H9 (cell line): Measurements from ENCODE around the gene CTSL. TPM values are rescaled to one million over a fixed set of nuclear protein-coding genes. Genes with fewer than 3 reads are reported as not detected.

Source experiments
- DNase-seq: peaks from one replicate; pipeline ENCODE4 v3.0.0-alpha.2; 2017
- H2AFZ ChIP-seq: one replicate; pipeline ENCODE4 v1.6.1; 2013; ENCODE audit warnings: mild to moderate bottlenecking, low read length, control low read depth, moderate library complexity
- H2AK5ac ChIP-seq: 2 replicates; pipeline ENCODE4 v1.6.1; 2013; ENCODE audit warnings: low read length, control low read depth, mixed read lengths; ENCODE audit not compliant: insufficient read length
- H2BK120ac ChIP-seq: one replicate; pipeline ENCODE4 v1.6.1; 2013; ENCODE audit warnings: low read depth, mild to moderate bottlenecking, low read length, control low read depth, inconsistent platforms; ENCODE audit not compliant: poor library complexity, severe bottlenecking
- H2BK12ac ChIP-seq: 2 replicates; pipeline ENCODE4 v1.6.1; 2013; ENCODE audit warnings: low read length, control low read depth, mixed read lengths, low read depth; ENCODE audit not compliant: insufficient read length
- H2BK15ac ChIP-seq: 2 replicates; pipeline ENCODE4 v1.6.1; 2013; ENCODE audit warnings: low read depth, low read length, control low read depth
- H2BK20ac ChIP-seq: one replicate; pipeline ENCODE4 v1.6.1; 2013; ENCODE audit warnings: low read depth, mild to moderate bottlenecking, low read length, control low read depth, inconsistent platforms; ENCODE audit not compliant: poor library complexity, severe bottlenecking
- H2BK5ac ChIP-seq: 2 replicates; pipeline ENCODE4 v1.6.1; 2013; ENCODE audit warnings: low read length, control low read depth, mixed read lengths; ENCODE audit not compliant: insufficient read length
- H3K14ac ChIP-seq: 2 replicates; pipeline ENCODE4 v1.6.1; 2013; ENCODE audit warnings: low read length, control low read depth; ENCODE audit not compliant: insufficient read depth
- H3K18ac ChIP-seq: 2 replicates; pipeline ENCODE4 v1.6.1; 2013; ENCODE audit warnings: low read depth, mild to moderate bottlenecking, mixed read lengths, low read length, control low read depth; ENCODE audit not compliant: insufficient read length
- H3K23ac ChIP-seq: 2 replicates; pipeline ENCODE4 v1.6.1; 2013; ENCODE audit warnings: low read length, control low read depth, mixed read lengths, low read depth; ENCODE audit not compliant: insufficient read length
- H3K23me2 ChIP-seq: 2 replicates; pipeline ENCODE4 v1.6.1; 2013; ENCODE audit warnings: low read depth, mild to moderate bottlenecking, mixed read lengths, low read length, control low read depth; ENCODE audit not compliant: insufficient read length, poor library complexity, severe bottlenecking
- H3K27ac ChIP-seq: 2 replicates; pipeline ENCODE4 v1.5.1; 2013; ENCODE audit warnings: low read length, control low read depth, mixed read lengths, low read depth; ENCODE audit not compliant: insufficient read length
- H3K27me3 ChIP-seq: 2 replicates; pipeline ENCODE4 v1.6.1; 2013; ENCODE audit warnings: low read length, control low read depth, inconsistent platforms; ENCODE audit not compliant: insufficient read depth
- H3K4ac ChIP-seq: 2 replicates; pipeline ENCODE4 v1.6.1; 2013; ENCODE audit warnings: low read depth, mild to moderate bottlenecking, control low read depth, inconsistent platforms, low read length, moderate library complexity
- H3K4me1 ChIP-seq: 2 replicates; pipeline ENCODE4 v1.6.1; 2013; ENCODE audit warnings: low read length, control low read depth, inconsistent platforms; ENCODE audit not compliant: insufficient read depth
- H3K4me2 ChIP-seq: 2 replicates; pipeline ENCODE4 v1.6.1; 2013; ENCODE audit warnings: low read length, control low read depth, mixed read lengths; ENCODE audit not compliant: insufficient read length, insufficient read depth
- H3K56ac ChIP-seq: 2 replicates; pipeline ENCODE4 v1.6.1; 2013; ENCODE audit warnings: low read depth, mild to moderate bottlenecking, mixed read lengths, low read length, control low read depth; ENCODE audit not compliant: insufficient read length
- H3K79me1 ChIP-seq: 2 replicates; pipeline ENCODE4 v1.6.1; 2013; ENCODE audit warnings: low read depth, mild to moderate bottlenecking, moderate library complexity, low read length, control low read depth, inconsistent platforms; ENCODE audit not compliant: insufficient read depth, poor library complexity, severe bottlenecking
- H3K79me2 ChIP-seq: 2 replicates; pipeline ENCODE4 v1.6.1; 2013; ENCODE audit warnings: low read length, control low read depth, inconsistent platforms; ENCODE audit not compliant: insufficient read depth
- H3K9ac ChIP-seq: 2 replicates; pipeline ENCODE4 v1.6.1; 2013; ENCODE audit warnings: low read length, control low read depth, mixed read lengths; ENCODE audit not compliant: insufficient read length; ENCODE audit errors: extremely low read depth
- H3K9me3 ChIP-seq: one replicate; pipeline ENCODE4 v1.6.1; 2013; ENCODE audit warnings: low read depth, low read length, inconsistent platforms; ENCODE audit not compliant: control insufficient read depth
- H3T11ph ChIP-seq: one replicate; pipeline ENCODE4 v1.6.1; 2013; ENCODE audit warnings: mild to moderate bottlenecking, low read length, control low read depth, inconsistent platforms
- H4K20me1 ChIP-seq: one replicate; pipeline ENCODE4 v1.6.1; 2013; ENCODE audit not compliant: control insufficient read depth, insufficient read length, insufficient read depth
- H4K5ac ChIP-seq: 2 replicates; pipeline ENCODE4 v1.6.1; 2013; ENCODE audit warnings: low read depth, mild to moderate bottlenecking, mixed read lengths, low read length, control low read depth; ENCODE audit not compliant: insufficient read length
- H4K8ac ChIP-seq: replicated peaks from 2 replicates; pipeline ENCODE4 v1.6.1; 2013; ENCODE audit warnings: low read length, control low read depth, mixed read lengths, low read depth; ENCODE audit not compliant: insufficient read length
- H4K91ac ChIP-seq: 2 replicates; pipeline ENCODE4 v1.6.1; 2013; ENCODE audit warnings: low read depth, mild to moderate bottlenecking, moderate library complexity, mixed read lengths, low read length, control low read depth; ENCODE audit not compliant: insufficient read length
- H3K27ac Mint-ChIP-seq, 3 experiments: 2 replicates in 2 of 3; 3 replicates in 1 of 3; pipeline ENCODE4 v1.8.0; 2020 to 2021; ENCODE audit warnings: mixed read lengths in 3 of 3, mild to moderate bottlenecking in 1 of 3, moderate library complexity in 1 of 3
- H3K27me3 Mint-ChIP-seq: 2 replicates; pipeline ENCODE4 v1.8.0; 2021; ENCODE audit warnings: low read depth, mild to moderate bottlenecking, moderate library complexity, mixed read lengths
- H3K36me3 Mint-ChIP-seq, 3 experiments: 2 replicates in 2 of 3; 3 replicates in 1 of 3; pipeline ENCODE4 v1.8.0; 2020 to 2021; ENCODE audit warnings: low read depth in 3 of 3, mixed read lengths in 3 of 3; ENCODE audit not compliant: insufficient read depth in 1 of 3
- H3K4me1 Mint-ChIP-seq, 2 experiments: 2 replicates each; pipeline ENCODE4 v1.8.0; 2020; ENCODE audit warnings: mixed read lengths in 2 of 2
- H3K4me3 Mint-ChIP-seq, 2 experiments: 2 replicates in 1 of 2; 3 replicates in 1 of 2; pipeline ENCODE4 v1.8.0; 2020 to 2021; ENCODE audit warnings: mild to moderate bottlenecking in 2 of 2, mixed read lengths in 2 of 2, moderate library complexity in 1 of 2
- H3K9me3 Mint-ChIP-seq, 2 experiments: 2 replicates in 1 of 2; 3 replicates in 1 of 2; pipeline ENCODE4 v1.8.0; 2020; ENCODE audit warnings: mild to moderate bottlenecking in 2 of 2, mixed read lengths in 2 of 2, moderate library complexity in 1 of 2
- WGBS: extraction: QIAGEN DNeasy Blood & Tissue Kit; methylation state at CpG from one replicate; pipeline ENCODE4 v1.1.7; 2013; ENCODE audit warnings: missing lambda C conversion rate, low lambda C conversion rate, mixed read lengths; ENCODE audit not compliant: insufficient read length; ENCODE audit errors: extremely low coverage; 5-methylcytosine and 5-hydroxymethylcytosine counted together
- total RNA-seq: library from RNA; stranded (reverse); gene quantifications from 2 replicates; pipeline ENCODE4 v1.2.1, GENCODE V29; 2021
- TF ChIP-seq, protein P1 (sequence below): fragments of 200-600 bp; sonication (generic); conservative IDR thresholded peaks from 3 replicates; pipeline ENCODE4 v1.8.0; 2021; ENCODE audit warnings: antibody characterized with exemption, mild to moderate bottlenecking

Gene CTSL
- total RNA-seq, 1 experiment from 2014 or later, result 28.9 TPM

DNA sequence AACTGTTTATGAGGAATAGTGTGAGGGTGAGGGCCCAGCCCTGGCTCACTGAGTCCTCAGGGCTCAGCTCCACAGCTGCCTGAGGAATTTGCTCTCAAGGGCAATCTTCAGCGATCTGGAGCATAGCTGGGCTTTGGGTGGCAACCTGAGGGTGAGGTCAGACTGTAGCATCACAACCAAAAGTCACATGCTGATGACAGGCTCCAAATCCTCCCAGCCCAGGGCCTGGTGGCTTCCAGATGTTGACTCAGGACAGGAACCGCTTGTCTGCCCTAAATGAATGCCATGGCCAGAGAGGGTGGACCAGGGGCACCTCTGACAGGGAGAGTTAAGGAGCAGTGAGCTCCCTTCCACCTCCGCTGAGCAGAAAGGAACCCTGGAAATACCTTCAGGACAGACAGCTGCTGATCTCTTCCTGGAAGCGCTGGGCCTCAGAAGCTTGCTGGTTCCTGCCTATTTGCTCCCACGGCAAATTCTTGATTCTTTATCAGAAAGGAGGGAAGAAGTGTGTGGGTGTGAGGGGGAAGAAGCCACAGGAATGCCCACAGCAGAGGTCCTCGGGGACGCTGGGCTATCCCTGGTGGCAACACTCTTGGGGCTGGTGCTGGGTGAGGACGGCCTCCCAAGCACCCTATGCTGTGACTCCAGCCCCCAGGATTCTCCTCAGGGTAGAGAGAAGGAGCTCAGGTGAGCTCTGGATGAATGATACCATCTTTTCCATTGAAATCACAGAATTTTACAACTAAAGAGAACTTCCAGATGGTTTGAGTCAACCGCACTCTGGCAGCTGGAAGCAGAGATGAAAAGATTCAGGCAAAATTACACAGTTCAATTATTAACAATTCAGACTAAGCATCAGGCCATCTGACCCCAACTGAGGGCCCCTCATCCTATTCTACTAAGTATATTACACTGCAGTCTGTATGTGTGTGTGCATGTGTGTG lies 13.8 kb upstream of the CTSL start:
- Histone ChIP-seq H2AFZ (no peak overlapping the region), H3K4ac (no peak overlapping the region), H3K4me1 (no peaks in the 10 kb centered on the region), H3K14ac (peak overlapping the region; percentile 51; the same call in 1 of the 2 replicates), H3K23ac (no peak overlapping the region), H3K9ac (no peak overlapping the region), H4K20me1 (no peaks in the 10 kb centered on the region), H4K8ac (no peak overlapping the region), H4K91ac (no peak overlapping the region), H2BK15ac (no peak overlapping the region), H2BK12ac (no peak overlapping the region), H3K4me2 (no peak overlapping the region), H3K18ac (no peak overlapping the region), H2AK5ac (no peak overlapping the region), H4K5ac (no peak overlapping the region), H3T11ph (no peak overlapping the region), H3K23me2 (no peaks in the 10 kb centered on the region), H2BK120ac (no peak overlapping the region), H2BK20ac (no peak overlapping the region), H3K79me2 (no peaks in the 10 kb centered on the region), H3K27me3 (no peaks in the 10 kb centered on the region), H3K79me1 (no peaks in the 10 kb centered on the region), H3K27ac (no peak overlapping the region), H3K56ac (no peak overlapping the region), H2BK5ac (no peak overlapping the region), H3K9me3 (no peaks in the 10 kb centered on the region)
- Mint-ChIP-seq H3K9me3 (no peaks in the 10 kb centered on the region), H3K4me3 (no peak overlapping the region), H3K27ac (no peak overlapping the region; a peak in 1 of 7 replicates), H3K36me3 (peaks cover 10 to 19% (median 15%) of the 10 kb centered on the region in 3 experiments; a peak in 6 of 7 replicates), H3K27me3 (no peaks in the 10 kb centered on the region), H3K4me1 (0 out of 4 replicates have a peak, but pooled peaks cover 0 to 2% of the 10 kb centered on the region in 2 experiments)
- TF ChIP-seq, protein P1, sequence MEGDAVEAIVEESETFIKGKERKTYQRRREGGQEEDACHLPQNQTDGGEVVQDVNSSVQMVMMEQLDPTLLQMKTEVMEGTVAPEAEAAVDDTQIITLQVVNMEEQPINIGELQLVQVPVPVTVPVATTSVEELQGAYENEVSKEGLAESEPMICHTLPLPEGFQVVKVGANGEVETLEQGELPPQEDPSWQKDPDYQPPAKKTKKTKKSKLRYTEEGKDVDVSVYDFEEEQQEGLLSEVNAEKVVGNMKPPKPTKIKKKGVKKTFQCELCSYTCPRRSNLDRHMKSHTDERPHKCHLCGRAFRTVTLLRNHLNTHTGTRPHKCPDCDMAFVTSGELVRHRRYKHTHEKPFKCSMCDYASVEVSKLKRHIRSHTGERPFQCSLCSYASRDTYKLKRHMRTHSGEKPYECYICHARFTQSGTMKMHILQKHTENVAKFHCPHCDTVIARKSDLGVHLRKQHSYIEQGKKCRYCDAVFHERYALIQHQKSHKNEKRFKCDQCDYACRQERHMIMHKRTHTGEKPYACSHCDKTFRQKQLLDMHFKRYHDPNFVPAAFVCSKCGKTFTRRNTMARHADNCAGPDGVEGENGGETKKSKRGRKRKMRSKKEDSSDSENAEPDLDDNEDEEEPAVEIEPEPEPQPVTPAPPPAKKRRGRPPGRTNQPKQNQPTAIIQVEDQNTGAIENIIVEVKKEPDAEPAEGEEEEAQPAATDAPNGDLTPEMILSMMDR, result no peak
- no peak for DNase-seq
- whole genome bisulfite sequencing, result no CpG with 5 or more reads among the region's 9 CpGs
